ENCODE measurements around the gene METTL16.

DNA sequence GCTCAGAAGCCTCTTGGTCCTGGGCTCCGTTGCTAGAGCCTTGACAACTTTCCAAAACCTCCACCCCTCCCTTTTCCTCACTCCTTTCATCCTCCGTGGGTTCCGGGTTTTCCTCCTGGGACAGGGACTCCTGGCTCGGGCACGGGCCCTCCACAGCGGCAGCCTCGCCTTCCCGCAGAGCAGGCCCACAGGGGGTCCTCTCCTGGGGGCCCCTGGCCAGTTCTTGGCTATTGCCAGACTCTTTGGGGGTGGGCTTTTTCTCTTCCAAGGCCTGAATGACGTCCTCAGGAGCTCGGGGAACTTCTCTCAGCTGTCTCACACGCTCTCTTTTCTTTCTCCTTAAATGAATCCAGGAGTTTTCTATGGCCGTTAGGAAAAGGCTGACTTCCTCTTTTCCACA lies 91.5 kb downstream of the METTL16 start:
- TF ChIP-seq POLR2A (IDR thresholded peaks at IDR 0.05; ENCODE audit: low read length) = no peak
- TF ChIP-seq GATA1 (IDR thresholded peaks at IDR 0.05; ENCODE audit: low read depth, low read length) = no peak

All from erythroblast (primary cell).